CD4-positive, alpha-beta T cell treated with Interleukin-10 for 1 hour (primary cell): ENCODE measurements around the gene MCEE.
"Not testable (repeated sequence)": the region's sequence is repeated elsewhere in the genome, so short reads cannot be mapped to it uniquely, and the experiment has no call there.

Experiments
- DNase-seq: peaks from one replicate; pipeline ENCODE4 v3.0.0-alpha.2; 2020

Gene MCEE

DNA sequence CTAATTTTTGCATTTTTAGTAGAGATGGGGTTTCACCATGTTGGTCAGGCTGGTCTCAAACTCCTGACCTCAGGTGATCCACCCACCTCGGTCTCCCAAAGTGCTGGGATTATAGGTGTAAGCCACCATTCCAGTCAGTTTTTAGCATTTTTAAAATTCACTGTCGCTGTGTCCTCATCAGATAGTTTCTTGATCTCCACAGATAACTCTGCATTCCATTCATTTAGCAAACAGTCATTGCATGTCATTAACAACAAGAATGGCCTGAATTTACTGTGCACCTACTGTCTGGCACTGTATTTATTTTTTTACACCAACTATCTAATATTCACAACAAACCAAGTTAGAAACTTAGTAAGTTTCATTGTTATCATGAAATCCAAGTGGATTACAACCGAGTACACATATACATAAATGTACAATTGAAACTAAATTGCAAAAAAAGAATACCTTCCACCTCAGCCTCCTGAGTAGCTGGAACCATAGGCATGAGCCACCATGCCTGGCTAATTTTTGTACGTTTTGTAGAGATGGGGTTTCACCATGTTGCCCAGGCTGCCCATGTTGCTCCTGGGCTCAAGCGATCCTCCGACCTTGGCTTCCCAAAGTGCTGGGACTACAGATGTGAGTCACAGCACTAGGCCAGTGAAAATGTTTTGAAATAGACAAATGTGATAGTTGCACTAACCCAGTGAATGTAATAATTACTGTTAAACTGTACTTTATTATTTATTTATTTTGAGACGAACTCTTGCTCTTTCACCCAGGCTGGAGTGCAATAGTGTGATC, 4.3 kb downstream of the MCEE start:
- DNase-seq: no peak

DNA sequence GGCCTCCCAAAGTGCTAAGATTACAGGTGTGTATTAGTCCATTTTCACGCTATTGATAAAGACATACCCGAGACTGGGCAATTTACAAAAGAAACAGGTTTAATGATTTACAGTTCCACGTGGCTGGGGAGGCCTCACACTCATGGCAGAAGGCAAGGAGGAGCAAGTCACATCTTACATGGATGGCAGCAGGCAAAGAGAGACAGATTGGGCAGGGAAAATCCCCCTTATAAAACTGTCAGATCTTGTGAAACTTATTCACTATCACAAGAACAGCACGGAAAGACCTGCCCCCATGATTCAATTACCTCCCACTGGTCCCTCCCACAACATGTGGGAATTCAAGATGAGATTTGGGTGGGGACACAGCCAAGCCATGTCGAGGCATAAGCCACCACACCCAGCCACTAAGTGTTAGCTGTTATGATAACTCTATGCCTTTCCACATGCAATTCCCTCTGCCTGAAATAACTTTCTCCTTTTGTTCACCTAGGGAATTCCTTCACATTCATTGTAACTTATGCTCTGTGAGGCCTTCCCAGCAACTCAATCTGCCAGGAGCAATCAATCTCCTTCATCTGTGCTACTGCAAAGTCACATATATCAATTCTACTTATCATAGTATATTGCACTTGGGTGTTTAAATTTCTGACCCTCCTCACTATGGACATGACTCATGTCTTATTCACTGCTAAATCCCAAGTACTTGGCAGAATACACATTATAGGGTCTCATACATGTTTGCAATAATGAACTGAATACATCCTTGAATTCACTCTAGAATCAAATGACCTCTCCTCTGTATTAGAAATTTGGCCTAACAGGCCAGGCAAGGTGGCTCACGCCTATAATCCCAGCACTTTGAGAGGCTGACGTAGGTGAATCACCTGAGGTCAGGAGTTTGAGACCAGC, 7.4 kb downstream of the MCEE start:
- DNase-seq: no peak

- DNase-seq: no peak
Observed at GRCh38 chr2:71121479-71121878, 8.6 kb downstream of the MCEE start.

DNA sequence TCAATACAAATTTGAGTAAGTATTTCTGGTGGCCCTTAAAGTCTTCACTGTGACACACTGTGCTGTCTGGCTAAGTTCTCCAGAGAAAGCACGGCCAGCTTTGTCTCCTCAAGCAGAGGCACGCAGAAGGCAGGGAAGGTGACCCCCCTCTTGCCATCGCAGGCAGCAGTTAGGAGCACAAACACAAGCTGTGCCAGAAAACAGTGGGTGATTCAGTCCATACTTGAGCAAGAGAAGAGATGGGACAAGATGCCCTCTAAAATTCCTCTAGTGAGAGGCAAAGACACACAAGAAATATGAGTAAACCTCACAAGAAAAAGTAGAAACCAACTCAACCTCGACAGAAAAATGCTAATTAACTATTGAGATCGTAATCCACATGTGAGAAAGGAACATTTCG, 9.8 kb downstream of the MCEE start:
- no peak for DNase-seq

DNA sequence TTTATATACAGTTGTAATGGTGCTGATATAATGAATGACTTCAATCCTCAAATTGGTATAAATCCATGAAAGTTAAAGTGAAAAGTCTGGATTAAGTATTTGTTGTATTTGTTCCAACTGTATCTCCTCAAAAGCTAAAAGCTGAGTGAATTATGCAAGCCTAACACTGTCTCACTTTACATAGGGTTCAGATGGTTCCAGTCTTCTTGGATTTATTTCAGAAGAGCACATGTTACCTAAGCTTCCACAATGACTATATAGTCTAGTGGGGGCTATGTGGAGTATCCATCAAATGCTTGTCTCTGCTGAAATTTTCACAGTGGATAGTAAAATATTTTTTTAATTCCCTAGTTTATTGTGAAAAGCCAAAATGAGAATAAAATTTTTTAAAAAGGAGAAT, 13.0 kb downstream of the MCEE start:
- DNase-seq: no peak

DNA sequence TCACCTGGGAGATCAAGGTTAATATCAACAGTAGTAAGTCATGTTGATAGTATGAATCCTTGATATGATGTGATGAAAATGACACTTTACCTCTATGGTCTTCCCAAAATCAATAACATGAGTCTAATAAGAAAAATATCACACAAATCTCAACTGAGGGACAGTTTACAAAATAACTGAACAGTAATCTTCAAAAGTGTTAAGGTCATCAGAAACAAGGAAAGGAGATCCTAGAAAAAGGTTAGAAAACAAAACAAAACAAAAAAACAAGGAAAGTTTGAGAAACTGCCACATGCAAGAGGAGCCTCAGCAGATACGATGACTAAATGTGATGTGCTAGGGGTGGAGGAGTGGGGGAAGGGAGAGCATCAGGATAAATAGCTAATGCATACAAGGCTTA, 16.2 kb downstream of the MCEE start:
- DNase-seq: no peak

- DNase-seq: no peak
Observed at GRCh38 chr2:71108091-71108490, 21.9 kb downstream of the MCEE start.

GRCh38 chr2:71106463-71106862, 23.6 kb downstream of the MCEE start:
- not testable (repeated sequence) for DNase-seq

GRCh38 chr2:71103809-71104208, 26.2 kb downstream of the MCEE start:
- no peak for DNase-seq

- DNase-seq: no peak
Observed at GRCh38 chr2:71102981-71103681, 26.9 kb downstream of the MCEE start.

DNA sequence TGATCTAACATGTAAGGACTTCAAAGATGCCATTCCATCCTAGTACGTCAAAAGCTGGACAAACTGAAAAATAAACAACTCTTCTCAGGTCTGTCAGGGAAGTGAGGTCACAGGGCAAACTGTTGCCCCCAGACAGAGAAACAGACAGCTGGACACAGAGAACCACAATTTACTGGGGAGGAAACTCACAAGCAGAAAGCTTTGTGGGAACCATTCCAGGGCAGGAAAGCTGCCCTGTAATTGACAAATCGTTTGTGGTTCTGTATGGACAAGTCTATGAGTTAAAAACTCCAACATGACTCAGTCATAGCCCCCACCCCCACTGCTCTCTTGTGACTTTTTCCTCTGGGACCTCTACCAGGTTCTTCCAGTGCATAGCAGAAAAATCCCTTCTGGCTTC, 28.4 kb downstream of the MCEE start:
- no peak for DNase-seq

DNA sequence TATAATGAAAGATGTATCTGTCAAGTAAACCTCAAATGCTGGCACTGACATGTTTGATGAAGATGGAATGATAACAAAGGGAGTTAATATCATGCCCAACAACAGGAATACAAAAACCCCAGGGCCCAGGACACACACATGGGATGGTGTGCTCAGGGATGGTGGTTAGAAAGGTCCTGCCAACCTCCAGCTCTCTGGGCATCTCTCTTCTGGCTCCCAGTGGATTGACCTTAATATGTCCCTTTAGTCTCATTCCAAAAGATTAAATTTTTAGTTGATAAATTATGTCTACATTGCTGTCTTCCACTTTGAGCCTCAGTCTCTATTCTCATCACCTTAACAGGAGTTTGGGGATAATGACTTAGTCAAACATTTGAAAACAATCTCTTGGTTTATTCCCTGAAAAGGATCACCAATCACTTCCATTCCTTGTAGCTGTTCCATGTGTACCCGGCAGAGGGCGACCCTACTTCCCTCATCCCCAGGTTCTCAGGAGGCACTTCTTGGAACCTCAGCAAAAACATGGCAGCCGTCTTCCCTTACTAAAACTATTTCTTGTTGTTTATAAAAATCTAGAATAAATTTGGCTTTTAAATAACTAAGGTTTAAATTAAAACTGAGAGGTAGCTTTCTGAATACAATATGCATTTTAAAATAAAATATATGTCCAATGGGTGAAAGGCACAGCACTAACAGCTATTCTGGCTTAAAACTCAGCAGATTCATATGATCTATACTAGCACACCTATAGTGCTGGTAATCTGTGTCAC, 29.6 kb downstream of the MCEE start:
- peak; percentile 49 for DNase-seq

DNA sequence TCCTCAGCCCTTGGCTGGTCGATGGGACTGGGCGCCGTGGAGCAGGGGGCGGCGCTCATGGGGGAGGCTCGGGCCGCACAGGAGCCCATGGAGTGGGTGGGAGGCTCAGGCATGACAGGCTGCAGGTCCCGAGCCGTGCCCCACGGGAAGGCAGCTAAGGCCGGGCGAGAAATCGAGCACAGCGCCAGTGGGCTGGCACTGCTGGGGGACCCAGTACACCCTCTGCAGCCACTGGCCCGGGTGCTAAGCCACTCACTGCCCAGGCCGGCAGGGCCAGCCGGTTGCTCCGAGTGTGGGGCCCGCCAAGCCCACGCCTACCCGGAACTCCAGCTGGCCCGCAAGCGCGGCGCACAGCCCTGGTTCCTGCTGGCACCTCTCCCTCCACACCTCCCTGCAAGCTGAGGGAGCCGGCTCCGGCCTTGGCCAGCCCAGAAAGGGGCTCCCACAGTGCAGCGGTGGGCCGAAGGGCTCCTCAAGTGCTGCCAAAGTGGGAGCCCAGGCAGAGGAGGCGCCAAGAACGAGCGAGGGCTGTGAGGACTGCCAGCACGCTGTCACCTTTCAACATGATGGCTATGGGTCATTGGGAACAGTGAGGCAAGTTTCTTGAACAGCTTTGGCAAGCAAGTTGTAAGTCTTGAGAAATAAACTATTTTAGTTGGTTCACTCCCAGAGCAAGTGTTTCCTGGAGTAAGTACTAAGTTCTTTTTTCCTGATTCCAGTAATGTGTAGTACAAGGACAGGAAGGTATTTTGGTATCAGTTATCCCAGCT, 37.4 kb downstream of the MCEE start:
- DNase-seq: not testable (repeated sequence)

- not testable (repeated sequence) for DNase-seq
Observed at GRCh38 chr2:71091808-71092207, 38.2 kb downstream of the MCEE start.

DNA sequence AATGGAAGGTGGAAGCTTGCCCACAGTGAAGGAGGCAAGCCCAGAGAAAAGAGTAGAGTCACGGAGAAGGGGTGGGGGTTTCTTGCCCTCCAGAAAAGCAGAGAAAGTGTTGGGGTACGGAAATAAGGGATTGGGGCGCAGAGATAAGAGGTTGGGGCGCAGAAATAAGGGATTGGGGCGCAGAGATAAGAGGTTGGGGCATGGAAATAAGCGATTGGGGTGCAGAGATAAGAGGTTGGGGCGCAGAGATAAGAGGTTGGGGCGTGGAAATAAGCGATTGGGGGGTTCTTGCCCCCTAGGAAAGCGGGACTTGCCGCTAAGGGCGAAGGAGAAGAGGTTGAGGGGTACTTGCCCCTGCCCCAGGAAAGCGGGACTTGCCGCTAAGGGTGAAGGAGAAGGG, 40.6 kb downstream of the MCEE start:
- DNase-seq: not testable (repeated sequence)

GRCh38 chr2:71085325-71086003, 44.6 kb downstream of the MCEE start:
- not testable (repeated sequence) for DNase-seq

DNA sequence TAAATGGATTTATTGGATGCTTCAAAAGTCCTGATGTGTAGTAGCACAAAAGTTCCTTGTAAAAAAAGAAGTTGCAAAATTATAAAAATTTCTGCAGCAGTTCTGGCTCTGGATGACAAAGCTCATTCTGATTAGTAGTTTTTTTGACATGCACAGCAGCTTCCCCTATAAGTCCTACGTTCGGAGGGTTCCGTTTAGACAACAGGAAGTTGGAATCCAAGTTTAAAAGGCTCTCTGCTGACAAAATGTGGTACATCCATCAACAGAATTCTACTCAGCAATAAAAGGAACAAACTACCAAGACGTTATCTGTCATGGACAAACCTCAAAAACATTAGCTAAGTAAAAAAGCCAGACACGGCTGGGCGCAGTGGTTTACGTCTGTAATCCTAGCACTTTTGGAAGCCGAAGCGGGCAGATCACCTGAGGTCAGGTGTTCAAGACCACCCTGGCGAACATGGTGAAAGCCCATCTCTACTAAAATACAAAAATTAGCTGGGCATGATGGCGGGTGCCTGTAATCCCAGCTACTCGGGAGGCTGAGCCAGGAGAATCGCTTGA, 46.2 kb downstream of the MCEE start:
- DNase-seq: not testable (repeated sequence)

GRCh38 chr2:71083297-71083696, 46.7 kb downstream of the MCEE start:
- DNase-seq: not testable (repeated sequence)

DNA sequence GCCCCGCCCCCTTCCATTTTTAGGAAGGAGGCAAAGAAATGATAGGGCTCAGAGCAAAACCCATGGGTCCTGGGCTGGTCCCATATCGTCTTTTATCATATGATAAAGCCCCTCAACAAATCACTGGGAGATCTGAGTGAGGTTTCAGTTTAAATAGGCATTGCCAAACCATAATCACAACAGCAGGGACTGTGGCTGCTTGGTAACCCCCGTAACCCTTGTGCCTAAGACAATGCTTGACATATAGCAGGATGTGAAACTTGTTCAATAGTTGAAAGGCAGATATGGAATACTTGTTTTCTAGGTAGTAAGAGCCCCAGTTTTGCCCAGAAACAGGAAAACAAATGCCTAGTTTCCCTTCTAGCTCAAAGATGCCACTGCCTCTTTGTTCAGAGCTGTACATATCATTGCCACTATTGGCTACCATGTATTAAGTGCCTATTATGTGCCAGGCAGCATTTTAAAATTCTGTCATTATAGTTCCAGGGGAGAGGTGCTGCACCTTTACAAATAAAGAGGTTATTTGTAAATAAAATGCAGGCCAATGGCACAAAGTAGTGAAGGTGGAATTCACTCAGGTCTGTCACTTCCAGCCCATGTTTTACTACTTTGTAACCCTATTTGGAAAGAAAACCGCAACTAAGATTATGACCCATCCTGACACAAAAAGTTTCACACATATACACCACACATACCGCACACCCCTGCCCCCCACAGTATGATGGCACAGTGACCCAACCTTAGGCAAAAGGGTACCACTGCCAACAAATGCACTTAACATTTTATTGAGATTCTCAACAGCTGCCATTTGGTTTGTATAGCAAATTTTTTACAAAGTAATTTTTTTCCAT, 47.4 kb downstream of the MCEE start:
- DNase-seq: no peak

DNA sequence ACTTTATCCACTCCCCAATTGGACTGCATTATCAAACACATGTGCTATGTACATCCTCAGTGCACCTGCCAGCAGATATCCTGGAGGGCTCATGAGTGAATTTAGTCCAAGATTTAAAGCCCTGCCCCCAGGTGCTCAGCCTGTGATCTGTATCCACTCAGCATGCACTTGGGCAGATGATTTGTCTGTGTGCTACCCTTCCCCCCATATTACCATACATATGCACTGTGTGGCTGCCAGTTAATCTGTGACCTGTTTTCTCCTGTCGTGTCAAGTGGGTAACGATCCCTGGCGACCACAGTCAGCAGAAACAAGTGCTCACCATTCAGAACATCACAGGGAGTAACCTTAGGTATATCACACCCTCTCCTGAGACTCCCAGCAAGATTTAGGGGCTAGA, 51.4 kb downstream of the MCEE start:
- no peak for DNase-seq
